ENCODE measurements around the gene VAV1. TPM values are rescaled to one million over a fixed set of nuclear protein-coding genes. Genes with fewer than 3 reads are reported as not detected.

The VAV1 gene
- total and polyA plus RNA-seq, 4 donors: 0.60 to 13.3 (median 4.1) TPM

GRCh38 chr19:6793973-6794372 lies 21.5 kb downstream of the VAV1 start:
- WGBS: 68% methylated on average over 5 of the region's 5 CpGs
- no peaks in the 10 kb centered on the region for H3K36me3 ChIP-seq (ENCODE audit: control insufficient read depth in 4 of 4, insufficient read depth in 3 of 4, low read depth in 1 of 4, low read length in 3 of 4)
- H3K4me3 ChIP-seq (ENCODE audit: low read depth in 1 of 3, low read length in 3 of 3): no peak overlapping the region
- peaks cover 0 to 3% (median under 1%) of the 10 kb centered on the region in 4 donors for H3K9me3 ChIP-seq (ENCODE audit: control insufficient read depth in 4 of 4, low read length in 3 of 4)
- DNase-seq (ENCODE audit: low spot score): no peak
- H3K9ac ChIP-seq (ENCODE audit: low read depth in 1 of 2, low read length in 2 of 2): no peak overlapping the region
- H3K4me1 ChIP-seq (ENCODE audit: control insufficient read depth in 4 of 4, insufficient read depth in 4 of 4, low read length in 3 of 4): no peaks in the 10 kb centered on the region
- peaks cover 0 to 2% (median 0%) of the 10 kb centered on the region in 4 donors for H3K27me3 ChIP-seq (ENCODE audit: control insufficient read depth in 4 of 4, insufficient read depth in 4 of 4, low read length in 3 of 4)
- no peak overlapping the region for H3K27ac ChIP-seq (ENCODE audit: low read depth in 1 of 2, low read length in 2 of 2)
- TF ChIP-seq RAD21 (IDR thresholded peaks at IDR 0.05): no peak
- TF ChIP-seq HNF4A (conservative IDR thresholded peaks at IDR 0.05): no peak
- TF ChIP-seq MAX (IDR thresholded peaks at IDR 0.05): no peak
- TF ChIP-seq GABPA (IDR thresholded peaks at IDR 0.05 in 1 of 2, conservative IDR thresholded peaks at IDR 0.05 in 1 of 2): no peak
- no peak for TF ChIP-seq JUND (IDR thresholded peaks at IDR 0.05)
- no peak for TF ChIP-seq TAF1 (conservative IDR thresholded peaks at IDR 0.05)
- TF ChIP-seq CTCF (IDR thresholded peaks at IDR 0.05; ENCODE audit: low read depth, low read length, missing input control): no peak
- TF ChIP-seq ZBTB33 (IDR thresholded peaks at IDR 0.05): no peak
- TF ChIP-seq HNF4G (IDR thresholded peaks at IDR 0.05): no peak
- TF ChIP-seq NR2F2 (IDR thresholded peaks at IDR 0.05): no peak
- no peak for TF ChIP-seq RXRA (IDR thresholded peaks at IDR 0.05)
- no peak for TF ChIP-seq FOXA1 (IDR thresholded peaks at IDR 0.05)

GRCh38 chr19:6794686-6795431 lies 22.4 kb downstream of the VAV1 start:
- 66% methylated on average over 13 of the region's 13 CpGs for WGBS
- Histone ChIP-seq H3K4me1 (ENCODE audit: control insufficient read depth in 4 of 4, insufficient read depth in 4 of 4, low read length in 3 of 4) (no peaks in the 10 kb centered on the region), H3K36me3 (ENCODE audit: control insufficient read depth in 4 of 4, insufficient read depth in 3 of 4, low read depth in 1 of 4, low read length in 3 of 4) (no peaks in the 10 kb centered on the region), H3K9me3 (ENCODE audit: control insufficient read depth in 4 of 4, low read length in 3 of 4) (peaks cover 0 to 3% (median under 1%) of the 10 kb centered on the region in 4 donors), H3K27me3 (ENCODE audit: control insufficient read depth in 4 of 4, insufficient read depth in 4 of 4, low read length in 3 of 4) (peaks cover 0 to 2% (median 0%) of the 10 kb centered on the region in 4 donors), H3K4me3 (ENCODE audit: low read depth in 1 of 3, low read length in 3 of 3) (no peak overlapping the region), H3K9ac (ENCODE audit: low read depth in 1 of 2, low read length in 2 of 2) (no peak overlapping the region), H3K27ac (ENCODE audit: low read depth in 1 of 2, low read length in 2 of 2) (no peak overlapping the region)
- no peak for DNase-seq (ENCODE audit: low spot score)
- TF ChIP-seq FOXA1 (IDR thresholded peaks at IDR 0.05) (no peak), EGR1 (IDR thresholded peaks at IDR 0.05; ENCODE audit: low read depth in 2 of 2) (no peak), CTCF (IDR thresholded peaks at IDR 0.05; ENCODE audit: low read depth, low read length, missing input control) (no peak), TAF1 (conservative IDR thresholded peaks at IDR 0.05) (no peak), JUND (IDR thresholded peaks at IDR 0.05) (no peak), GABPA (IDR thresholded peaks at IDR 0.05 in 1 of 2, conservative IDR thresholded peaks at IDR 0.05 in 1 of 2) (no peak), HNF4G (IDR thresholded peaks at IDR 0.05) (no peak), YY1 (IDR thresholded peaks at IDR 0.05) (no peak), SP1 (IDR thresholded peaks at IDR 0.05) (no peak), MAX (IDR thresholded peaks at IDR 0.05) (no peak), HNF4A (conservative IDR thresholded peaks at IDR 0.05) (no peak), RXRA (IDR thresholded peaks at IDR 0.05) (no peak), FOXA2 (IDR thresholded peaks at IDR 0.05) (no peak), ATF3 (IDR thresholded peaks at IDR 0.05) (no peak)
